Hematopoietic multipotent progenitor cell treated with erythropoietin and hydrocortisone succinate and interleukin-3 and kit ligand, for 15 days (in vitro differentiated cells): ENCODE data around the gene NIPSNAP2.
"Not testable (repeated sequence)": the region's sequence is repeated elsewhere in the genome, so short reads cannot be mapped to it uniquely, and the experiment has no call there.

Experiments used
- DNase-seq: peaks from one replicate; pipeline ENCODE4 v3.0.0-alpha.2; 2015; ENCODE audit warnings: low spot score

Gene NIPSNAP2

GRCh38 chr7:55975988-55976633, 11.7 kb downstream of the NIPSNAP2 start:
- no peak for DNase-seq

DNA sequence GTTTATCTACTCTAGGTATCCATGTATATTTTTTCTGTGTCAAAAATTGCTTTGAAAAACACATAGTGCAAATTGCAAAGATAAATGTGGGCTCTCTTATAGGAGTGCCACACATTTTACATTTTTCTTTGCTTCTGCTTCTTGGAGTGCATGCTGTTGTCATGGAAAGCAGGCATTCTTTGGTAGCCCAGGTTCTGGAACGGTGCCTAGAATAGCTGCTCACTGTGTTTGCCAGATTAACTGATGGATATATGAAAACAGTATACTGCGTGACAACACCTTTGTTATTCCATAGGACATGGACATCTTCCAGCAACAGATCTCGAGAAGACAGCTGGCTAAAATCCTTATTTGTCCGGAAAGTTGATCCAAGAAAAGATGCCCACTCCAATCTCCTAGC, 13.4 kb downstream of the NIPSNAP2 start:
- DNase-seq: no peak

DNA sequence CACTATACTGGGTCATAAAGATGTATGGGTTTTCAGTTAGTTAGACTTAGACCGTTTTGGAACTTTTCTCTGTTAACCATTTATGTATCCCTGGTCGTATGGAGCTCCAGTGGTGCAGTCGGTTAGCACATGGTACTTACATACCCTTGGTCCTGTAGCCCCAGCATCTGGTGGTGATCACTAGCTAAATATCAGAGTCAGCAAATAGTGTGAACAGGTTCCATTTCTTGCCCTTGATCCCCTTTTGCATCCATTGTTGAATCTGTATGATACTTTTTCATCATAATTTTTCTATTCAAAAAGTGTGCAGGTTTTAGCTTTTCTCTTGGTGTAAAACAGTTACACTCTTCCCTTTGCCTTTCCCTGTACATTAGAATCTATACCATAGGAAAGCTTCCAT, 15.9 kb downstream of the NIPSNAP2 start:
- DNase-seq: no peak

- no peak for DNase-seq
These were observed 19.2 kb downstream of the NIPSNAP2 start for GRCh38 chr7:55983537-55983936.

- DNase-seq: no peak
These were observed 28.0 kb downstream of the NIPSNAP2 start for GRCh38 chr7:55992346-55992745.

DNA sequence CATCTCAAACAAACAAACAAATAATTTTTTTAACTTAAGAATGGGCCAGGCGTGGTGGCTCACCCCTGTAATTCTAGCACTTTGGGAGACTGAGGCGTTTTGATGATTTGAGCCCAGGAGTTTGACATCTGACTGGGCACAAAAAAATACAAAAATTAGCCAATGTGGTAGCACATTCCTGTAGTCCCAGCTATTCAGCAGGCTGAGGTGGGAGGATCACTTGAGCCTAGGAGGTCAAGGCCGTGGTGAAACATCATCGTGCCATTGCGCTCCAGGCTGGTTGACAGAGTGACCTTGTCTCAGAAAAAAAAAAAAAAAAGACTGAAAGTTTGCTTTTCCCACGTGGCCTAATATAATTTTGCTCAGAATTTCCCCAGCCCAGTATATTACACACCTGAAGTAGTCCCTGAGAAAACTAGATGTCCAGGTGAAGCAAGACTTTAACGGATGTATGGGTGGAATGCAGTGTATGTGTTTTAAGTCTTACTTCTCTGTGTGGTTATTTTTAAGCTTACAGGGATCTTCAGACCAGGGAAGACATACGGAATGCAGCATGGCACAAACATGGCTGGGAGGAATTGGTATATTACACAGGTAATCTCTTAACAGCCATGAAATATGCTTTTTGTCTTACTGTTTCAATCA, 32.6 kb downstream of the NIPSNAP2 start:
- no peak for DNase-seq

GRCh38 chr7:56003749-56004148, 39.4 kb downstream of the NIPSNAP2 start:
- no peak for DNase-seq

GRCh38 chr7:56007167-56007652, 42.8 kb downstream of the NIPSNAP2 start:
- no peak for DNase-seq

GRCh38 chr7:56007891-56008290, 43.5 kb downstream of the NIPSNAP2 start:
- DNase-seq: no peak

GRCh38 chr7:56009695-56010094, 45.3 kb downstream of the NIPSNAP2 start:
- DNase-seq: no peak

GRCh38 chr7:56017015-56017414, 52.6 kb downstream of the NIPSNAP2 start:
- DNase-seq: not testable (repeated sequence)

GRCh38 chr7:56019501-56019900, 55.1 kb downstream of the NIPSNAP2 start:
- no peak for DNase-seq

DNA sequence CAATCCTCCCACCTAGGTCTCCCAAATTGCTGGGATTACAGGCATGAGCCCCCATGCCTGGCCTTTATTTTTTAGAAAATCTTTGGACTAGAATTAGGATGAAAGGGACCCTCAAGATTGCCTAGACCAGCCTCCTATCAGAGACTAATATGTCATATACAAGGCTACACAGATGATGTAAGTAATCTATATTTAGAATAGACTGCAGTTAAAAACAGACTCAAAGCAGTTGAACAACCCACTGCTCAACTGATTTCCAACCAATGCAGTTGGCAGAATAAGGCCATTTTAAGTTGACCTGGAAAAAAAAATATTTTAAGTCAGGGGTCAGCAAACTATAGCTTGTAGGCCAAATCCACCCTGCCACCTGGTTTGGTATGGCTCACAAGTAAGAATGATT, 59.1 kb downstream of the NIPSNAP2 start:
- no peak for DNase-seq

DNA sequence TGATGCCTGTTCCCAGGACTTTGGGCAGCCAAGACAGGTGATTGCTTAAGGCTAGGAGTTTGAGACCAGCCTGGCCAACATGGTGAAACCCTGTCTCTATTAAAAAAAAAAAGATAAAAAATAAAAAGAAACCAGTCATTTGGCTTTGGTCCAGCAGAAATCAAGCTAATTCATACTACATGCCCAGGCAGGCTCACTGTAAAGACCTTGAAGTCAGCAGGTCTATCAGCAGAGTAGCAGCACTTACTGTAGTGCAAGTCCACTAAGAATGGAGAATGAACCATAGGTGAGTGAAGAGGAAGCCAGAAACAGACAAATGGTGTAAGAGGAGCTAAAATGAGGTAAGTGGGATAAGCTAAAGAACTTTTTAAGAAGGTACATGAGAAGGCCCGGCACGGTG, 62.2 kb downstream of the NIPSNAP2 start:
- no peak for DNase-seq

- no peak for DNase-seq
These were observed 64.7 kb downstream of the NIPSNAP2 start for GRCh38 chr7:56028942-56029630.

- no peak for DNase-seq
These were observed 66.0 kb downstream of the NIPSNAP2 start for GRCh38 chr7:56030340-56030739.

GRCh38 chr7:56031556-56031955, 67.2 kb downstream of the NIPSNAP2 start:
- DNase-seq: not testable (repeated sequence)

DNA sequence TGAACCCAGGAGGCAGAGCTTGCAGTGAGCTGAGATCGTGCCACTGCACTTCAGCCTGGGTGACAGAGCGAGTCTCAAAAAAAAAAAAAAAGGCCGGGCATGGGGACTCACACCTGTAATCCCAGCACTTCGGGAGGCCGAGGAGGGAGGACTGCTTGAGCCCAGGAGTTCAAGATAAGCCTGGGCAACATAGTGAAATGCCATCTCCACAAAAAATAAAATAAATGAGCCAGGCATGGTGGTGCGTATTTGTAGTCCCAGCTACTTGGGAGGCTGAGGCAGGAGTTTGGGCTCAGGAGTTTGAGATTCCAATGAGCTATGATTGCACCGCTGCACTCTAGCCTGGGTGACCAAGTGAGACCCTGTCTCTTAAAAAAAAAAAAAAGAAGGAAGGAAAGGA, 68.2 kb downstream of the NIPSNAP2 start:
- not testable (repeated sequence) for DNase-seq

GRCh38 chr7:56033671-56034432, 69.5 kb downstream of the NIPSNAP2 start:
- DNase-seq: peak; percentile 15

DNA sequence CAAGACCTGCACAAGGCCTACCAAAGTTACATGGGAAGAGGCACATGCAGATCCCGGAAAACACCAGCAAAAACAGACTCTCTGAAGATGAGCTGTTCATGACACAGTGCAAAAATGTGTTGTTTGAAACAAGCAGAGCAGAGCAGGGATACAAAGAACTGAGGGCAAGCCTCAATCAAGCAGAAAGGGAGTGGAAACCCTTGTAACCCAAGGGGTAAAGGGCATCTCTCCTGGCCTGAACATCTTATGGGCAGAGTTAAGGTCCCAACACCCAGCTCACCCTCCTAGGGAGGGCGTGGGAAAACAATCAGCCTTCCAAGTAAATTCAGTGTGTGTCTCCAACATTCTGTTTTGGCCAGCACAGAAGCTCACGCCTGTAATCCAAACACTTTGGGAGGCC, 76.3 kb downstream of the NIPSNAP2 start:
- no peak for DNase-seq

- not testable (repeated sequence) for DNase-seq
These were observed 81.4 kb downstream of the NIPSNAP2 start for GRCh38 chr7:56045758-56046157.

DNA sequence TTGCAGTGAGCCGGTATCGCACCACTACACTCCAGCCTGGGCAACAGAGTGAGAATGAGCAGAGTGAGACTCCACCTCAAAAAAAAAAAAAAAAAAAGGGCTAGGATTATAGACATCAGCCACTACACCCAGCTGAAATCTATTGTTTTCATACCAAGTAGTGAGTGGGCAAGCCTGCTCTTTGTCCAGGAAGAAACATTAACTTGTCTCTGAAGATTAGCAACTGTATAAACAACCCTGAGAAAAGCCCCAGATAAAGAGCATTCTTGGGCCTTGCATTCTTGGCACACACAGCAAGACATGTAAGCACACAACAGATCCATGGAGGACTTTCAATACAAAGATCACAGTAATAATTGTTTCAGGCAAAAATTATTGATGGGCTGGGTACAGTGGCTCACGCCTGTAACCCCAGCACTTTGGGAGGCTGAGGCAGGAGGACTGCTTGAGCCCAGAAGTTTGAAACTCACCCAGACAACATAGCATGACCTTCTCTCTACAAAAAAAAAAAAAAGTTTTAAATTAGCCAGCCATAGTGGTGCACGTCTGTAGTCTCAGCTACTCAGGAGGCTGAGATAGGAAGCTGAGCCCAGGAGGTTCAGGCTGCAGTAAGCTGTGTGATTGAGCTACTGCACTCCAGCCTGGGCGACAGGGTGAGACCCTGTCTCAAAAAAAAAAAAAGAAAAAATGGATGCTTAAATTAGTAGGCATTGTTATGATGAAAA, 82.5 kb downstream of the NIPSNAP2 start:
- DNase-seq: no peak
